Measurements from ENCODE around the gene ZSCAN1. TPM values are rescaled to one million over a fixed set of nuclear protein-coding genes. Genes with fewer than 3 reads are reported as not detected.

The ZSCAN1 gene
- total and polyA plus RNA-seq, 2 of the 4 experiments (the other 2 are of a cell fraction), result not detected

Other genes with a start within 250 kb of the ZSCAN1 start
- 4.7 and 5.0 TPM in 2 replicates for gene ZNF552, start 219.1 kb upstream of the ZSCAN1 start, total RNA-seq (2012; rRNA removed)
- gene ZNF552, start 219.1 kb upstream of the ZSCAN1 start, polyA plus RNA-seq (2012; rRNA removed), result 1.8 and 2.8 TPM in 2 replicates
- gene ZNF587B, start 203.7 kb upstream of the ZSCAN1 start, total RNA-seq (2012; rRNA removed), result 32.2 and 33.9 TPM in 2 replicates
- gene ZNF587B, start 203.7 kb upstream of the ZSCAN1 start, polyA plus RNA-seq (2012; rRNA removed), result 2.5 and 3.7 TPM in 2 replicates
- 32.5 and 43.7 TPM in 2 replicates for gene ZNF587, start 184.2 kb upstream of the ZSCAN1 start, total RNA-seq (2012; rRNA removed)
- 11.2 and 14.0 TPM in 2 replicates for gene ZNF587, start 184.2 kb upstream of the ZSCAN1 start, polyA plus RNA-seq (2012; rRNA removed)
- gene ZNF814, start 145.0 kb upstream of the ZSCAN1 start, total RNA-seq (2012; rRNA removed), result 5.9 and 6.9 TPM in 2 replicates
- 3.9 and 4.5 TPM in 2 replicates for gene ZNF814, start 145.0 kb upstream of the ZSCAN1 start, polyA plus RNA-seq (2012; rRNA removed)
- 20.8 and 23.1 TPM in 2 replicates for gene ZNF417, start 117.4 kb upstream of the ZSCAN1 start, total RNA-seq (2012; rRNA removed)
- gene ZNF417, start 117.4 kb upstream of the ZSCAN1 start, polyA plus RNA-seq (2012; rRNA removed), result 3.1 and 4.0 TPM in 2 replicates
- 3.4 and 4.2 TPM in 2 replicates for gene ZNF418, start 98.6 kb upstream of the ZSCAN1 start, total RNA-seq (2012; rRNA removed)
- 1.0 and 2.1 TPM in 2 replicates for gene ZNF418, start 98.6 kb upstream of the ZSCAN1 start, polyA plus RNA-seq (2012; rRNA removed)
- 6.1 and 7.0 TPM in 2 replicates for gene ZNF256, start 86.3 kb upstream of the ZSCAN1 start, total RNA-seq (2012; rRNA removed)
- gene ZNF256, start 86.3 kb upstream of the ZSCAN1 start, polyA plus RNA-seq (2012; rRNA removed), result 2.3 and 3.0 TPM in 2 replicates
- not detected in 2 replicates for gene C19orf18, start 59.5 kb upstream of the ZSCAN1 start, total RNA-seq (2012; rRNA removed)
- gene C19orf18, start 59.5 kb upstream of the ZSCAN1 start, polyA plus RNA-seq (2012; rRNA removed), result 0.15 TPM in 1 of 2 replicates, not detected in the other
- gene ZNF606, start 31.2 kb upstream of the ZSCAN1 start, total RNA-seq (2012; rRNA removed), result 9.0 and 9.4 TPM in 2 replicates
- 2.6 and 4.3 TPM in 2 replicates for gene ZNF606, start 31.2 kb upstream of the ZSCAN1 start, polyA plus RNA-seq (2012; rRNA removed)
- 1.9 and 2.7 TPM in 2 replicates for gene ZNF135, start 25.3 kb downstream of the ZSCAN1 start, total RNA-seq (2012; rRNA removed)
- gene ZNF135, start 25.3 kb downstream of the ZSCAN1 start, polyA plus RNA-seq (2012; rRNA removed), result 2.4 and 2.7 TPM in 2 replicates
- 3.0 and 3.6 TPM in 2 replicates for gene ZSCAN18, start 64.2 kb downstream of the ZSCAN1 start, total RNA-seq (2012; rRNA removed)
- 8.2 and 11.1 TPM in 2 replicates for gene ZSCAN18, start 64.2 kb downstream of the ZSCAN1 start, polyA plus RNA-seq (2012; rRNA removed)
- 15.3 and 16.8 TPM in 2 replicates for gene ZNF329, start 116.8 kb downstream of the ZSCAN1 start, total RNA-seq (2012; rRNA removed)
- gene ZNF329, start 116.8 kb downstream of the ZSCAN1 start, polyA plus RNA-seq (2012; rRNA removed), result 3.3 and 4.7 TPM in 2 replicates
- 12.5 and 15.2 TPM in 2 replicates for gene ZNF274, start 149.0 kb downstream of the ZSCAN1 start, total RNA-seq (2012; rRNA removed)
- 11.0 and 12.1 TPM in 2 replicates for gene ZNF274, start 149.0 kb downstream of the ZSCAN1 start, polyA plus RNA-seq (2012; rRNA removed)
- gene ZNF544, start 194.9 kb downstream of the ZSCAN1 start, total RNA-seq (2012; rRNA removed), result 35.3 and 45.9 TPM in 2 replicates
- 14.4 and 19.3 TPM in 2 replicates for gene ZNF544, start 194.9 kb downstream of the ZSCAN1 start, polyA plus RNA-seq (2012; rRNA removed)
- 3.9 and 4.4 TPM in 2 replicates for gene ZNF8, start 244.9 kb downstream of the ZSCAN1 start, total RNA-seq (2012; rRNA removed)
- 1.5 and 2.1 TPM in 2 replicates for gene ZNF8, start 244.9 kb downstream of the ZSCAN1 start, polyA plus RNA-seq (2012; rRNA removed)